Measurements from ENCODE around the gene FRMPD1.

The FRMPD1 gene

GRCh38 chr9:37683531-37684371 lies 33.0 kb downstream of the FRMPD1 start:
- TF ChIP-seq TAF1 (IDR thresholded peaks at IDR 0.05; ENCODE audit: borderline replicate concordance, low read depth, low read length) (no peak), POLR2AphosphoS5 (IDR thresholded peaks at IDR 0.05; ENCODE audit: low read depth, low read length) (no peak), POLR2A (IDR thresholded peaks at IDR 0.05; ENCODE audit: low read depth, low read length) (no peak)
- FAIRE-seq (no peak), DNase-seq (ENCODE audit: insufficient read length) (no peak)

GRCh38 chr9:37692622-37693221 lies 42.0 kb downstream of the FRMPD1 start:
- TF ChIP-seq POLR2AphosphoS5 (IDR thresholded peaks at IDR 0.05; ENCODE audit: low read depth, low read length) (no peak), POLR2A (IDR thresholded peaks at IDR 0.05; ENCODE audit: low read depth, low read length) (no peak)
- FAIRE-seq (no peak), DNase-seq (ENCODE audit: insufficient read length) (no peak)

- FAIRE-seq, result no peak
- TF ChIP-seq POLR2AphosphoS5 (IDR thresholded peaks at IDR 0.05; ENCODE audit: low read depth, low read length) (no peak), TAF1 (IDR thresholded peaks at IDR 0.05; ENCODE audit: borderline replicate concordance, low read depth, low read length) (no peak), POLR2A (IDR thresholded peaks at IDR 0.05; ENCODE audit: low read depth, low read length) (no peak)
- no peak for DNase-seq (ENCODE audit: insufficient read length)
Measured at GRCh38 chr9:37693260-37693659, 42.5 kb downstream of the FRMPD1 start.

- TF ChIP-seq POLR2AphosphoS5 (IDR thresholded peaks at IDR 0.05; ENCODE audit: low read depth, low read length) (no peak), TAF1 (IDR thresholded peaks at IDR 0.05; ENCODE audit: borderline replicate concordance, low read depth, low read length) (no peak), POLR2A (IDR thresholded peaks at IDR 0.05; ENCODE audit: low read depth, low read length) (no peak)
- no peak for FAIRE-seq
- no peak for DNase-seq (ENCODE audit: insufficient read length)
Measured at GRCh38 chr9:37694355-37694754, 43.6 kb downstream of the FRMPD1 start.

- TF ChIP-seq TAF1 (IDR thresholded peaks at IDR 0.05; ENCODE audit: borderline replicate concordance, low read depth, low read length) (no peak), POLR2A (IDR thresholded peaks at IDR 0.05; ENCODE audit: low read depth, low read length) (no peak), POLR2AphosphoS5 (IDR thresholded peaks at IDR 0.05; ENCODE audit: low read depth, low read length) (no peak)
- FAIRE-seq, result no peak
- DNase-seq (ENCODE audit: insufficient read length), result no peak
Measured at GRCh38 chr9:37696528-37696927, 45.8 kb downstream of the FRMPD1 start.

- no peak for DNase-seq (ENCODE audit: insufficient read length)
- TF ChIP-seq POLR2AphosphoS5 (IDR thresholded peaks at IDR 0.05; ENCODE audit: low read depth, low read length) (no peak), TAF1 (IDR thresholded peaks at IDR 0.05; ENCODE audit: borderline replicate concordance, low read depth, low read length) (no peak), POLR2A (IDR thresholded peaks at IDR 0.05; ENCODE audit: low read depth, low read length) (no peak)
- no peak for FAIRE-seq
Measured at GRCh38 chr9:37700131-37700530, 49.4 kb downstream of the FRMPD1 start.

- FAIRE-seq (no peak), DNase-seq (ENCODE audit: insufficient read length) (no peak)
- TF ChIP-seq POLR2AphosphoS5 (IDR thresholded peaks at IDR 0.05; ENCODE audit: low read depth, low read length) (no peak), POLR2A (IDR thresholded peaks at IDR 0.05; ENCODE audit: low read depth, low read length) (no peak), TAF1 (IDR thresholded peaks at IDR 0.05; ENCODE audit: borderline replicate concordance, low read depth, low read length) (no peak)
Measured at GRCh38 chr9:37700900-37701299, 50.1 kb downstream of the FRMPD1 start.

- FAIRE-seq, result no peak
- TF ChIP-seq POLR2AphosphoS5 (IDR thresholded peaks at IDR 0.05; ENCODE audit: low read depth, low read length) (no peak), TAF1 (IDR thresholded peaks at IDR 0.05; ENCODE audit: borderline replicate concordance, low read depth, low read length) (no peak), POLR2A (IDR thresholded peaks at IDR 0.05; ENCODE audit: low read depth, low read length) (no peak)
- no peak for DNase-seq (ENCODE audit: insufficient read length)
Measured at GRCh38 chr9:37705787-37706186, 55.0 kb downstream of the FRMPD1 start.

- no peak for DNase-seq (ENCODE audit: insufficient read length)
- FAIRE-seq, result no peak
Measured at GRCh38 chr9:37706290-37706689, 55.5 kb downstream of the FRMPD1 start.

GRCh38 chr9:37707748-37708147 lies 57.0 kb downstream of the FRMPD1 start:
- DNase-seq (ENCODE audit: insufficient read length) (no peak), FAIRE-seq (no peak)
- TF ChIP-seq TAF1 (IDR thresholded peaks at IDR 0.05; ENCODE audit: borderline replicate concordance, low read depth, low read length) (no peak), POLR2AphosphoS5 (IDR thresholded peaks at IDR 0.05; ENCODE audit: low read depth, low read length) (no peak), POLR2A (IDR thresholded peaks at IDR 0.05; ENCODE audit: low read depth, low read length) (no peak)

More at GRCh38 chr9:37706290-37706689, 55.5 kb downstream of the FRMPD1 start:
- no peak for TF ChIP-seq POLR2AphosphoS5 (IDR thresholded peaks at IDR 0.05; ENCODE audit: low read depth, low read length)
- no peak for TF ChIP-seq POLR2A (IDR thresholded peaks at IDR 0.05; ENCODE audit: low read depth, low read length)
- no peak for TF ChIP-seq TAF1 (IDR thresholded peaks at IDR 0.05; ENCODE audit: borderline replicate concordance, low read depth, low read length)

- TF ChIP-seq TAF1 (IDR thresholded peaks at IDR 0.05; ENCODE audit: borderline replicate concordance, low read depth, low read length), result no peak
- TF ChIP-seq POLR2A (IDR thresholded peaks at IDR 0.05; ENCODE audit: low read depth, low read length), result no peak
- no peak for TF ChIP-seq POLR2AphosphoS5 (IDR thresholded peaks at IDR 0.05; ENCODE audit: low read depth, low read length)
Measured at GRCh38 chr9:37710046-37710445, 59.3 kb downstream of the FRMPD1 start.

GRCh38 chr9:37715260-37715659 lies 64.5 kb downstream of the FRMPD1 start:
- no peak for DNase-seq (ENCODE audit: insufficient read length)
- FAIRE-seq, result no peak

More at GRCh38 chr9:37710046-37710445, 59.3 kb downstream of the FRMPD1 start:
- DNase-seq (ENCODE audit: insufficient read length), result no peak
- FAIRE-seq, result no peak

More at GRCh38 chr9:37715260-37715659, 64.5 kb downstream of the FRMPD1 start:
- no peak for TF ChIP-seq TAF1 (IDR thresholded peaks at IDR 0.05; ENCODE audit: borderline replicate concordance, low read depth, low read length)
- no peak for TF ChIP-seq POLR2A (IDR thresholded peaks at IDR 0.05; ENCODE audit: low read depth, low read length)
- TF ChIP-seq POLR2AphosphoS5 (IDR thresholded peaks at IDR 0.05; ENCODE audit: low read depth, low read length), result no peak

Data from GM12892 (cell line).